DOHH2 (cell line): ENCODE measurements around the gene KRTAP10-10.

Source experiments
- H3F3A ChIP-seq: fragments of 200-600 bp; sonication (generic), shearing (Covaris generic); 2 replicates; pipeline ENCODE4 v1.6.0; 2016; ENCODE audit warnings: antibody characterized with exemption, mild to moderate bottlenecking; ENCODE audit not compliant: control insufficient read depth, insufficient read depth
- H3K27ac ChIP-seq: fragments of 200-600 bp; sonication (generic); 2 replicates; pipeline ENCODE4 v1.5.1; 2014; ENCODE audit warnings: low read depth, mild to moderate bottlenecking, low read length, moderate library complexity
- H3K27me3 ChIP-seq: fragments of 200-600 bp; sonication (generic); 2 replicates; pipeline ENCODE4 v1.6.1; 2014; ENCODE audit warnings: mild to moderate bottlenecking, low read length, mixed read lengths; ENCODE audit not compliant: control insufficient read depth
- H3K36me3 ChIP-seq: fragments of 200-600 bp; sonication (generic); 2 replicates; pipeline ENCODE4 v1.6.1; 2014; ENCODE audit warnings: mild to moderate bottlenecking, low read length, moderate library complexity, mixed read lengths; ENCODE audit not compliant: control insufficient read depth
- H3K4me1 ChIP-seq: fragments of 200-600 bp; sonication (generic); 2 replicates; pipeline ENCODE4 v1.6.1; 2014; ENCODE audit warnings: mild to moderate bottlenecking, low read length, mixed read lengths; ENCODE audit not compliant: control insufficient read depth
- H3K4me2 ChIP-seq: fragments of 200-600 bp; sonication (generic); 2 replicates; pipeline ENCODE4 v1.6.0; 2014; ENCODE audit warnings: mild to moderate bottlenecking, low read length, moderate library complexity
- H3K4me3 ChIP-seq: fragments of 200-600 bp; sonication (generic); 2 replicates; pipeline ENCODE4 v1.5.1; 2014; ENCODE audit warnings: mild to moderate bottlenecking, low read length, mixed read lengths
- H3K79me2 ChIP-seq: fragments of 200-600 bp; sonication (generic); 2 replicates; pipeline ENCODE4 v1.6.1; 2014; ENCODE audit warnings: mild to moderate bottlenecking, low read length, mixed read lengths; ENCODE audit not compliant: control insufficient read depth
- H3K9me2 ChIP-seq: fragments of 200-600 bp; sonication (generic); replicated peaks from 2 replicates; pipeline ENCODE4 v1.6.1; 2014; ENCODE audit warnings: mild to moderate bottlenecking, low read length, mixed read lengths; ENCODE audit not compliant: control insufficient read depth
- H3K9me3 ChIP-seq: fragments of 200-600 bp; sonication (generic); 2 replicates; pipeline ENCODE4 v1.6.1; 2014; ENCODE audit warnings: antibody characterized with exemption, low read length, mixed read lengths; ENCODE audit not compliant: control insufficient read depth, insufficient read depth
- H4K20me1 ChIP-seq: fragments of 200-600 bp; sonication (generic); 2 replicates; pipeline ENCODE4 v1.6.0; 2014; ENCODE audit warnings: low read depth, mild to moderate bottlenecking, antibody characterized with exemption, low read length, moderate library complexity; ENCODE audit not compliant: control insufficient read depth, insufficient read depth
- EZH2phosphoT487 ChIP-seq: fragments of 200-600 bp; sonication (generic); IDR thresholded peaks from 2 replicates; pipeline ENCODE4 v1.6.1; 2017; ENCODE audit warnings: borderline replicate concordance, mild to moderate bottlenecking, antibody characterized with exemption, low read length, moderate library complexity, mixed read lengths
- TF ChIP-seq, protein P1 (sequence below): fragments of 200-600 bp; sonication (generic); IDR thresholded peaks from one replicate; pipeline ENCODE4 v1.5.1; 2014; ENCODE audit warnings: antibody characterized with exemption, mild to moderate bottlenecking, low read depth, low read length; ENCODE audit not compliant: poor library complexity, severe bottlenecking

KRTAP10-10 gene

DNA sequence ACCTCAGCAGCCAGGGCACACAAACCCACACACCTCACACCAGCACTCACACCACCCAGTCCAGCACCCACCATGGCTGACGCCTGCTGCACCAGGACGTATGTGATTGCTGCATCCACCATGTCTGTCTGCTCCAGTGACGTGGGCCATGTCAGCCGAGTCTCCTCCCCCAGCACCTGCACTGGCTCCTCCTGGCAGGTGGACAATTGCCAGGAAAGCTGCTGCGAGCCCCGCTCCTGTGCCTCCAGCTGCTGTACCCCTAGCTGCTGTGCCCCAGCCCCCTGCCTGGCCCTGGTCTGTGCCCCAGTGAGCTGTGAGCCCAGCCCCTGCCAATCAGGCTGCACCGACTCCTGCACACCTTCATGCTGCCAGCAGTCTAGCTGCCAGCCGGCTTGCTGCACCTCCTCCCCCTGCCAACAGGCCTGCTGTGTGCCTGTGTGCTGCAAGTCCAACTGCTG is 25.1 kb upstream of the KRTAP10-10 start, which contains the start of gene KRTAP10-8:
Gene KRTAP10-8, plus strand, starts transcription at position 51 of the 458 bp plus-strand sequence. Its CDS starts 22 bp downstream, at position 73.
- H3K9me3 ChIP-seq: peaks cover 17% of the 10 kb centered on the region
- H3K79me2 ChIP-seq: no peaks in the 10 kb centered on the region
- H3K4me1 ChIP-seq: no peaks in the 10 kb centered on the region
- H3K36me3 ChIP-seq: no peaks in the 10 kb centered on the region
- no peaks in the 10 kb centered on the region for H3F3A ChIP-seq
- TF ChIP-seq, protein P1, sequence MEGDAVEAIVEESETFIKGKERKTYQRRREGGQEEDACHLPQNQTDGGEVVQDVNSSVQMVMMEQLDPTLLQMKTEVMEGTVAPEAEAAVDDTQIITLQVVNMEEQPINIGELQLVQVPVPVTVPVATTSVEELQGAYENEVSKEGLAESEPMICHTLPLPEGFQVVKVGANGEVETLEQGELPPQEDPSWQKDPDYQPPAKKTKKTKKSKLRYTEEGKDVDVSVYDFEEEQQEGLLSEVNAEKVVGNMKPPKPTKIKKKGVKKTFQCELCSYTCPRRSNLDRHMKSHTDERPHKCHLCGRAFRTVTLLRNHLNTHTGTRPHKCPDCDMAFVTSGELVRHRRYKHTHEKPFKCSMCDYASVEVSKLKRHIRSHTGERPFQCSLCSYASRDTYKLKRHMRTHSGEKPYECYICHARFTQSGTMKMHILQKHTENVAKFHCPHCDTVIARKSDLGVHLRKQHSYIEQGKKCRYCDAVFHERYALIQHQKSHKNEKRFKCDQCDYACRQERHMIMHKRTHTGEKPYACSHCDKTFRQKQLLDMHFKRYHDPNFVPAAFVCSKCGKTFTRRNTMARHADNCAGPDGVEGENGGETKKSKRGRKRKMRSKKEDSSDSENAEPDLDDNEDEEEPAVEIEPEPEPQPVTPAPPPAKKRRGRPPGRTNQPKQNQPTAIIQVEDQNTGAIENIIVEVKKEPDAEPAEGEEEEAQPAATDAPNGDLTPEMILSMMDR: no peak
- no peak for TF ChIP-seq EZH2phosphoT487
- no peaks in the 10 kb centered on the region for H3K9me2 ChIP-seq
- H3K4me3 ChIP-seq: no peak within 1 kb of the TSS
- no peaks in the 10 kb centered on the region for H3K27me3 ChIP-seq
- H3K4me2 ChIP-seq: no peak within 1 kb of the TSS
- no peaks in the 10 kb centered on the region for H4K20me1 ChIP-seq
- H3K27ac ChIP-seq: no peak within 1 kb of the TSS

DNA sequence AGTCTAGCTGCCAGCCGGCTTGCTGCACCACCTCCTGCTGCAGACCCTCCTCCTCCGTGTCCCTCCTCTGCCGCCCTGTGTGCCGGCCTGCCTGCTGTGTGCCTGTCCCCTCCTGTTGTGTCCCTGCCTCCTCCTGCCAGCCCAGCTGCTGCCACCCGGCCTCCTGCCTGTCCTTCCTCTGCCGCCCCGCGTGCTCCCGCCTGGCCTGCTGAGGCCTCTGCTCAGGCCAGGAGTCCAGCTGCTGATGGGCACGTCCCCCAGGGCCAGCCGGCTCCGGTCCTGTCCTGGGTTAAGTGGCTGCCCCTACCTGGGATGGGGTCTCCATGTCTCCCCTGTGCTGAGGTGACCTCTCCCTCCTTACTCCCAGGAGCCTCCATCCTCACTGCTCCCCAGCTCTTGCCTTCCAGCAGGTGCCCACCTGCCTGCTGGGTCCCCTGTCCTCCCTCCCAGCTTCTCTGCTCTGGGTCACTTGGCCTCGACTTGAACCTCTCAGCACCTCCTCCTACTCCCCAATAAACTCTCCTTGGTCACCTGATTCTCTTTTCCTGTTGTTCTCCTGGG is 24.4 kb upstream of the KRTAP10-10 start:
- H3K36me3 ChIP-seq: no peaks in the 10 kb centered on the region
- H3K27ac ChIP-seq: no peak overlapping the region
- H3K79me2 ChIP-seq: no peaks in the 10 kb centered on the region
- no peaks in the 10 kb centered on the region for H4K20me1 ChIP-seq
- no peak for TF ChIP-seq EZH2phosphoT487
- TF ChIP-seq, protein P1: no peak
- H3K9me2 ChIP-seq: no peaks in the 10 kb centered on the region
- no peaks in the 10 kb centered on the region for H3K27me3 ChIP-seq
- no peaks in the 10 kb centered on the region for H3K4me1 ChIP-seq
- peaks cover 17% of the 10 kb centered on the region for H3K9me3 ChIP-seq
- H3K4me2 ChIP-seq: no peak overlapping the region
- H3K4me3 ChIP-seq: no peak overlapping the region
- H3F3A ChIP-seq: no peaks in the 10 kb centered on the region

DNA sequence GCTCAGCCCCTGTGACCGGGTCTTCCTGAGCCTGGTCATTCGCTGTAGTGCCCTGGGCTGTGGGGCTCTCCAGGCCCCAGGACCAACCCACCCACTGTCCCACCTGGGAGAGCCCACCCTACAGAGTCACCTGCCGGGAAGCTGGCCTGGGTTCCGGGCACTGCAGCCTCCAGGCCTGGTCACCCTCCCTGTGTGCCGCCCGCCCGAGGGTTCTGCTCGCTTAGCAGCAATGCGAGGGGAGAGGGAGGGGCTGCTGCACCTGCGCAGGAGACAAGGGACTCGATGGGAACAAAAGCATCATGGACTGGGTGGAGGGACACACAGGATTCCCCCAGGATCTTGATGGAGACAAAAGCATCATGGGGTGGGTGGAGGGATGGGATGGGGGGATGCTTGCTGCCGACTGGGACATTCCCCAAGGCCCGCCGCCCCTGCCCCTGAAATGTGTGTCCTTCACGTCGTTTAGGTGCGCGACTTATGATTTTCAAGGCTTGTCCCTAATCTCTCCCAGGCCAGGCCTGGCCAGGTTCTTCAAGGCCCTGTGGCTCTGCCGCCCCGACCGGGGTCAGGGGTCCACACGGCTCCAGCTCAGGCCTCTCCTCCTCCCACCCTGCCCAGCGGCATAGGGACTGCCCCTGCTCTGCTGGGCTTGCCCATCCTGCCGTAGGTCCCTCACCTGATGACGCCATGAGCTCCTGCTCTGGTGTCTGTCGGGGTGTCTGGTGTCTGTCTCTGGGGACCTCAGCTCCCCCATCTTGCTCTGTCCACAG is 23.6 kb upstream of the KRTAP10-10 start:
- TF ChIP-seq, protein P1: no peak
- no peak for TF ChIP-seq EZH2phosphoT487
- Histone ChIP-seq H3K4me2 (no peak overlapping the region), H3K27me3 (no peaks in the 10 kb centered on the region), H3K9me2 (no peaks in the 10 kb centered on the region), H3K4me1 (peaks cover 4% of the 10 kb centered on the region), H3K79me2 (no peaks in the 10 kb centered on the region), H3K4me3 (no peak overlapping the region), H3K27ac (no peak overlapping the region), H3K36me3 (no peaks in the 10 kb centered on the region), H3F3A (no peaks in the 10 kb centered on the region), H3K9me3 (peaks cover 17% of the 10 kb centered on the region), H4K20me1 (no peaks in the 10 kb centered on the region)
